Bone marrow (tissue), 2 donors: ENCODE measurements around the gene DCTN5.

ENCODE experiments used
- DNase-seq, 2 donors: peaks; one replicate each; lab custom pipeline; 2025; lab: John Stamatoyannopoulos, UW

The DCTN5 gene

DNA sequence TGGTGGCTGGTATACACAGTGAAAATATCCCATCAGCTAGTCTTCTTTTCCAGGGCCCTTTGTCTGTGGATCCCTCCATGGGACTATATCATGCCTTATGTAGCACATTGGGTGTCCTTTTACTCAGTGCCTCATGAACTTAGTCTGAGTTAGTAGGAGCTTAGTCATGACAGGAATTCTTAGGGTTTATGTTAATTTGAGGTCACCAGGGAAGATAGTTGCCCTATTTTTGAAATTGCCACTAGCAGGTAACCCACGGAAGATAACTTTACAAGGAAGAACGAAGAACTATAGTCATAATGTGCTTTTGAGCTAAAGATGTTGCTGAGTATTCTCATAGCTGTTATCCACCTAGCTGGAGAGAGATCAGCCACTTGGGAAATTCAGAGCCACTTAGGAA, 22.7 kb downstream of the DCTN5 start:
- no peak for DNase-seq

DNA sequence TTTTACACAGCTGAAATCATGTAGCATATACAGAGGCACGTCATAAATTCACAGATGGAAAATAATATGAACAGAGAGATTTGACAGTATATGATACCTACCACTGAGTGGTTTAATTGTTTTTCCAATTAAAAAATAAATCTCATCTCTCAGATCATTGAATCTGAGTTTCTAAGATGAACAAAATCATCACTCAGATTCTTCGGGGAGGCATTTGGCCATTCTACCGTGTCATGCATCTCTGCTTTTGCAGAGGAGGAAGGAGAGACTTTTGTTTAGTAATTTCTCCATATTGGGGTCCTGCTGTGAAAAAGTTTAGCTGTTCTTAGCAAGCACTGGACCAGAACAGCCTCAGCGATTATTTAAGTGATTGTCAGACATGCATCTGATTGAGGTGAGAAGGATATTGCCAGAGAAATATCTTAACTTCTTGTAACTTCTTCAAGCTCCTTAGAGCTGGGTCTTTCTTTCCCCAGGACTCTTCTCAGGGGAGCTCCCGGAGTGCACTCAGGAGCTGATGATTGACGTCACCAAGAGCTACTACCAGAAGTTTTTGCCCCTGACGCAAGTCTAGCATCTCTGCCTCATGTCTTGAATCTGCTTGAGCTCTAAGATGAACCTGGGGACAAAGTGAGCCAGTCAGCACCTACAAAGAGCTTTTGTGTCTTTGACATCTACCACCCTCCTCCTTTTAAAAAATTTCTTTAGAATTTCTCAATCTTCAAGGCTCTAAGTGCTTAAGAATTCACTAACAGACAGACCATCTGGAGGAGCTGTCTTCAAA, 25.5 kb downstream of the DCTN5 start:
- DNase-seq: no peak

- DNase-seq: no peak
These were observed 26.0 kb downstream of the DCTN5 start for GRCh38 chr16:23667355-23667659.

- no peak for DNase-seq
These were observed 27.0 kb downstream of the DCTN5 start for GRCh38 chr16:23668225-23668624.

GRCh38 chr16:23668873-23669272, 27.6 kb downstream of the DCTN5 start:
- no peak for DNase-seq

GRCh38 chr16:23670137-23670776, 29.0 kb downstream of the DCTN5 start:
- DNase-seq: no peak

GRCh38 chr16:23673971-23674614, 32.8 kb downstream of the DCTN5 start:
- no peak for DNase-seq

GRCh38 chr16:23676924-23677480, 35.7 kb downstream of the DCTN5 start:
- no peak for DNase-seq

- DNase-seq: peak; percentile 33 to 49
These were observed 37.4 kb downstream of the DCTN5 start, which contains the start of gene PLK1 for GRCh38 chr16:23678430-23679273. PLK1 (plus strand) TSS chr16:23678889; CDS start chr16:23678933, 44 bp downstream.

- peak in 1 of 2 donors; percentile 59 for DNase-seq
These were observed 38.2 kb downstream of the DCTN5 start for GRCh38 chr16:23679274-23679985.

GRCh38 chr16:23679986-23680336, 38.7 kb downstream of the DCTN5 start:
- no peak for DNase-seq

DNA sequence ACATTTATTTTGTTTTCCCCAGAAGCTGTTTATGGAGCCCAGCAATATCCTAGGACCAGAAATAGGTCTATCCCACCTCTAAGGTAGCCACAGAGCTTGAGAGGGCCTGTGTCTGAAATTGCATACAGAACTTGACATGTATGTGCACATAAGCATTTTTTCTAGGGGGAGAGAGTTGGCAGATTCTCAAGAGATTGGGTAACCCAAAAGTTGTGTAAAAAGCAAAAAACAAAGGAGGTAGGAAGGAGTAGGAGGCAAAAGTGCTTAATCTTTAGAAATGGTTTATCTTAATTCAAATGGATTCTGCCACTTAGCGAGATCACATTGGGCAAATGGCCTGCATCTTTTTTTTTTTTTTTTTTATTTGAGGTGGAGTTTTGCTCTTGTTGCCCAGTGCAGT, 40.9 kb downstream of the DCTN5 start:
- DNase-seq: no peak

GRCh38 chr16:23683487-23683886, 42.2 kb downstream of the DCTN5 start:
- no peak for DNase-seq

DNA sequence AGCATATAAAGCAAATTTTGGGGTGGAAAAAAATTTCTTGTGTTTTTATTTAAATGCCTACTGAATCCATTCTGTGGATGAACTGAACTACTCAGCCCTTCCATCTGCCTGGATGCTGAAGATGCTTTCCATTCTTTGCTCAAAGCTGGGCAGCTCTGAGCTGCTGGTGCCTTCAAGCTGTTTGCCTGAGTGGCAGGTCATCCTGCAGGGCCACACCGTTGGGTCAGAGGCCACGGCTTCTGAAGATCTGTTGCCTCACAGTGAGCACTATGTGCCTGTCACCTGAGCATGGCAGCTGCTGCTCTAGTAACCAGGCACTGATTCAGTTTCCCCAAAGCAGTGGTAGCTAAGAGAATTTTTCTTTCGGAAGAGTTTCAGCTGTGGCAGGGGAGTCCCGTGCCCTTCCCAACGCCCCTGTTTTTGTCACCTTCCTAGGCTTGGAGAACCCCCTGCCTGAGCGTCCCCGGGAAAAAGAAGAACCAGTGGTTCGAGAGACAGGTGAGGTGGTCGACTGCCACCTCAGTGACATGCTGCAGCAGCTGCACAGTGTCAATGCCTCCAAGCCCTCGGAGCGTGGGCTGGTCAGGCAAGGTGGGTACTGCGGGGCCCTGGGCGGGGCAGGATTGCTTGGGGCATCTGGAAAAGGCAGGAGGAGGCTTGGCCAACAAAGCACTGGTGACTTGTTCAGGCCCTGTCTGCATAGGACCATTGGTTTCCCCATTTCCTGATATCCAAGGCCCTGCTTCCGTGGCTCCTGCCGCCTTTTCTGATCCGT, 46.0 kb downstream of the DCTN5 start:
- DNase-seq: no peak

GRCh38 chr16:23689442-23690187, 48.3 kb downstream of the DCTN5 start:
- DNase-seq: no peak

DNA sequence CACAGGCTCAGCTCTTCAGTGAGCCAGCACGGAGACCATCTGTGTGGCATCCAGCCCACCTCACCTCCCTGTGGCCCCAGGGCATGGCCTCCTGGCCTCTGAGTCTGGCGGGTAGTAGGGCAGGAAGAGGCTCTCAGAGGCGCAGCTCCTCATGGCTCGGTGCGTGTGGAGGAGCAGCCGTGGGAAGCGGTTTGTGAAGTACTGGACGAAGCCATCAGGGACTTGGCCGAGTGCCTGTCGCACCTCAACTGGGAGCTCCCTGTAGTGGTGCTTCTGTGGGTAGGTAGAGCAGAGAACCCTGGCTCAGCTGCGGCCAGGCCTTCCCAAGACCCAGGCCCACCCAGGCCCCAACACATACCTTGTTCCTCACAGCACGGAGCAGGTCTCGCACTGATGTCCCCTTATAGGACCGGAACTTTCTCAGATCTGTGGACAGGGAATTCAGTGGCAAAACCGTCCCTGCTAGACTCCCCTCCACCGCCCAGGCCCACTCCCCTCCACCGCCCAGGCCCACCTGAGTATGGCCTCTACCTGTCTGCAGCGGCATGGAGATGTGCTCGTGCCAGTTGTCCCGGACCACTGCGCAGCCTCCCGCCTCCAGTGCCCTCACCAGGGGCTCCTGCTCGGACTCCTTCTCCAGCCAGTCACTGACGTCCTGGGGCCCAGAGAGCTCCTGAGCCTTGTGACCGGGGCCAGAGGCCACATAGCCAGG, 49.7 kb downstream of the DCTN5 start:
- DNase-seq: no peak

DNA sequence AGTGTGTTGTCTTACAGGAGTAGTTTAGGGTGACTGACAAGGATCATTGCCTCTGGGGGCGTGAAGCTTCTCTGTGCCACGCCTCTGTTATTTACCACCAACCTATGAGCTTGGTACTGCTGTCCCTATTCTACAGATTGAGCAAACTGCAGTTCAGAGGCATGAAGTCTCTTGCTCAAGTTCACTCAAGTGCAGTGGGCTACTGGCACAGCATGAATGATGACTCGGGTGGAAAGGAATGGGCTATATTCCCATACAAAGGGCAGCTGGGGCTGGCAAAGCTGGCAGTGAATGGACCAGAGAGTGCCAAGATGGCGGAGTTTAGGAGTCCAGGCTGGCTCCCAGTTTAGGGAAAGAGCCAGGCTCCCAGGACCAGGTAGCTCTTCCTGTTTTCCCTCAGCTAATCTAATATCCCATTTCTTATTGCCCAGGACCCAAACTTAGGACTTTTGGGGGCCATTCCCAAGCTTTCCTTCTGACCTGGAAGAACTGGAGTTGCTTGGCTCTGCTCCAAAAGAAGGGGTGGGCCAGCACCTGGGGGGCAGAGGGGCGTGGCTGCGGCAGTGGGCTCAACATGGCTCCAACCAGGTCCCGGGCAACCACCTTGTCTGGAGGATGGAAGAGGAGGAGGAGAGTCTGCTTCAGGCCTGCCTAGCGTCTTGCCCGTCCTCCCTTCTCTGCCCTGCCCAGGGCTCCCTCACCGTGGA, 50.4 kb downstream of the DCTN5 start:
- no peak for DNase-seq

DNA sequence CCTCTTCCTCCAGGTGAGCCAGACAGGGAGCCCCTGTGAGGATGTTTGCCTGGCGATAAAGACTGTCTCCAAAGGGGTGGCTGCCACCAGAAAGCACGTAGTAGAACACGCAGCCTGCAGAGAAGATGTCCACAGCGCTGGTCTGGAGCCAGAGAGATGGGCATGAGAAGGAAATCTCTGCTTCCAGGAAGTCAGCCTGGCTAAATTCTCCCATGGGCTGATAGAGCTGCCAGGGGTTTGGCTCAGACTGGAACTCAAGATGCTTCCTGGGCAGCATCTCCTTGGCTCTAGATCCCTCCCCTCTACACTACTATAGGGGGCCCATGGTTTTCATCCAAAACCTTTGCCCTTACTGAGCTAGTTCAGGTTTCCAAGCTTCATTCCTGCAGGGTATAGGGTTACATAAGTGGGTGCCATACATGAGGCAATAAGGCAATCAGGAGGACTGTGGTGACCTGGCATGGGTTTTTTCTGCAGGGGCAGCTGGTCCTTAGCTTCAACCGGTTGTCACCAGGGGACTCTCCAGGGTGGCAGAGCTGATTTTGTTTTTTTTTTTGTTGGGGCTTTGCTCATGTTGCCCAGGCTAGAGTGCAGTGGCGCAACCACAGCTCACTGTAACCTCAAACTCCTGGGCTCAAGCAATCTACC, 51.0 kb downstream of the DCTN5 start:
- no peak for DNase-seq
